COLO668 (cell line): Measurements from ENCODE around the gene SLC31A2.
"Not testable (repeated sequence)": the region's sequence is repeated elsewhere in the genome, so short reads cannot be mapped to it uniquely, and the experiment has no call there.

Source experiments
- DNase-seq: peaks from one replicate; lab custom pipeline; 2025; ENCODE audit not compliant: unreplicated experiment; lab: John Stamatoyannopoulos, UW

SLC31A2 gene

DNA sequence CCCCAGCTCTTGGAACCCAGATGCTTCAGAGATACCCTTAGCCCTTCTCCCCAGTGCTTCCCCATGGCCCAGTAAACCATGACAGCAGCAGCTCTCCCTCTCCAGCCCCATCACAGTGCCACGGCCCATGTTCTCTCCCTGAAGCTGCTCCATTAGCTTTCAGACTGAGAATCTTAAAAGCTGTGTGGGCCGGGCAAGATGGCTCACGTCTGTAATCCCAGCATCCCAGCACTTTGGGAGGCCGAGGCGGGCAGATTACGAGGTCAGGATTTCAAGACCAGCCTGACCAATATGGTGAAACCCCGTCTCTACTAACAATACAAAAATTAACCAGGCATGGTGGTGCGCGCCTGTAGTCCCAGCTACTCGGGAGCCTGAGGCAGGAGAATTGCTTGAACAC lies 1.2 kb upstream of the SLC31A2 start:
- DNase-seq: not testable (repeated sequence)

DNA sequence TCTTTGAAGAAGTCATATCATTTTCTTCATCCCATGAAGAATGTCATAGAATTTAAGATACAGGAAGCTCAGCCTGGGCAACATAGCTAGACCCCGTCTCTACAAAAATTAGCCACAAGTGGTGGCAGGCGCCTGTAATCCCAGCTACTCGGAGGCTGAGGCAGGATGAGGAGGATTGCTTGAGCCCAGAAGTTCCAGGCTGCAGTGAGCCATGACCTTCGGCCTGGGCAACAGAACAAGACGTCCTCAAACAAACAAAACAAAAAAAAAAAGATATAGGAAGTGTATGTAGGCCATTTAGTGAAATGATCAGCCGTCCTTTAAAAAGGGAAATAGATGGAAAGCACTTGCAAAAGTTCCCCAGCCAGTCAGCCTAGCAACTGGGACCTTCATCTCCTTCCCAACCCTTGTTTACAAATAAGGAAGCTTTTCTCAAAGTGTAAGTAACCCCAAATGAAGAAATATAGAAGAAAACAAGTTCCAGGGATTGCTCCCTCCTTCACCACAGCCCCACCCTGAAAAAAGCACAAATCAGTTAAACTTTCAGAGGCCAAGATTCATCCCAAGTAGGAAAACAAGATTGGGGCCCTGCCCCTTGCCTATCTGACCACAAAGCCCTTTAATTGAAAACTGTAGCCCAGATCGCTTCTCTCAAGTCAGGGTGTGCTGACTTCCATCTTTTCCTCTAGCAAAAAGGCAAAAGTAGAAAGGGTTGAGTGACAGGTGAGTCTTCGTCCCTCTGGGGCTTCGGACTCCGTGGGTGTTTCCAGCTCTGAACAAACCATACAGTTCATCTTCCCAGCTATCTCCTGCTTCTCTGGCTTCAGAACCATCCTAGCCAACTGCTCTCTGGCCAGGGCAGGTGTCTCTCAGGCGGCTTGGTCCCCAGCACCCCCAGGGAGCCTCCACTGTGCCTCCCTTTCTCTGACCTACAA lies 1.2 kb downstream of the SLC31A2 start:
- DNase-seq: no peak

DNA sequence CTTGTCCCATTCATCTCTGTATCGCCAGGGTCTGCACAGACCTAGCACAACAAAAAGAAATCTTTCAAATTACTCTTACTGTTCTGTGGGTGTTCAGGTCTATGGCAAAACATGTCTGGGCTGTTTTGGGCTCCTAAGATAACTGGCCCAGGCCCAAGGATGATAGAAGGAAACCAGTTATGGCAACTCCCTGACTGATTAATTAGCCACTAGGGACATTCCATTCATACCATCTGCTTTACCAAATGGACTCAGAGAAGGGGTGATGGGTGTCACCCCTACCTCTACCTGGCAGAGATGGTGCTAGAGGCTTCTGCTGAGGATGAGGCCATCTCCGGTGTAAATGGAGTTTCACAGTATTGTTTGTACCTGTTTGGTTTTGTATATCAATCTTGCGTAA lies 1.9 kb downstream of the SLC31A2 start:
- DNase-seq: no peak

DNA sequence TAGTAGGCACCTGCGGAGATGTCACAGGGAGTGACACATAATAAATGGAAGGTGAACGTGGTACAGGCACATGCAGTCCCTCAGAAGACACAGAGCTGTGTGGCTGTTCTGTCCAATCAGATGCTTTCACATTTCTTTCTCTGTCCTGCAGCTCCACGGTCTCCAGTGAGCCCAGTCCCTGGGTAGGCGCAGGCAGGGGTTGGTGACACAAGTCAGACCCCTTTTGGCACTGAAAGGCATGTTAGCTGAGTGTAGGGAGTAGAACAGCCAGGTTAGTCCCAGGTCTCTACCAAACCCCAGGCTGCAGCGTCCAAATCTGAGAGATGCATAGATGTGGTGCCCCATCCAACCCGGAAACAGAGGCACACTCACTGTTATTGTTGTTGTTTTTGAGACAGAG lies 2.8 kb downstream of the SLC31A2 start:
- no peak for DNase-seq

DNA sequence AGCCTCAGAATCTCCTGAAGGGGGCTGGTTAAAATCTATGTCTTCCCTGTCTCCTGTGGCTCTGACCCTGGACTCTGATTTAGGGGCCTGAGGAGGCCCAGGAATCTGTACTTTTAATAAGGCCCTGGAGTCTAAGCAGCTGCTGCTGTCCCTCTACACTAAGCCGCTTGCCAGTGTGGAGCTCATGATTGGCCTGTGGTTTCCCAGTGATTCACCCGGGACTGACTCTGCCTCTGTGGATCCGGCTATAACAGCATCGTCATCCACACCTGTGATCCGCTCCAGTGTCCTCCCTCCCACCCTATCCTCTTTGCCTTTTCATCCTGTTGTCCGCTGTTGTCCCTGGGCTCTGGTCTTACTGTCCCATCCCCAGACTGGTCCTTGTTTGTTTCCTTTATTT lies 3.7 kb downstream of the SLC31A2 start:
- DNase-seq: no peak

DNA sequence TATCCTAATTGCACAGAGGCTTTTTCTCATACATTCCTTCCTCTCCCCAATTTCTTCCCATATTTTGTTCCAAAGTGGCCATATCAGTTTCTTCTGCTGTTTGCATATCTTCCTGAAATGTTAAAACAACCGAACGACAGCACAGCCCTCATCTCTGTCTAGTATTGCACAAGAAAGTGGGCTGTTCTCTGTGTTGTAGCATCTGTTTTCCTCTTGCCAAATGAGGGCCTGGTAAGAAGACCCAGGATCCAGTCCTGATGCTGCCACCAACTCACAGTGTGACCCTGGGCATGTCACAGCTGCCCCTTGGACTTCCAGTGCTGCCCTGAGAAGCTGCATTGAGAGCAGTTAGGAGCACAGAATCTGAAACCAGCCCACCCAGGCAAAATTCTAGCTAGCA lies 4.1 kb downstream of the SLC31A2 start:
- DNase-seq: no peak

DNA sequence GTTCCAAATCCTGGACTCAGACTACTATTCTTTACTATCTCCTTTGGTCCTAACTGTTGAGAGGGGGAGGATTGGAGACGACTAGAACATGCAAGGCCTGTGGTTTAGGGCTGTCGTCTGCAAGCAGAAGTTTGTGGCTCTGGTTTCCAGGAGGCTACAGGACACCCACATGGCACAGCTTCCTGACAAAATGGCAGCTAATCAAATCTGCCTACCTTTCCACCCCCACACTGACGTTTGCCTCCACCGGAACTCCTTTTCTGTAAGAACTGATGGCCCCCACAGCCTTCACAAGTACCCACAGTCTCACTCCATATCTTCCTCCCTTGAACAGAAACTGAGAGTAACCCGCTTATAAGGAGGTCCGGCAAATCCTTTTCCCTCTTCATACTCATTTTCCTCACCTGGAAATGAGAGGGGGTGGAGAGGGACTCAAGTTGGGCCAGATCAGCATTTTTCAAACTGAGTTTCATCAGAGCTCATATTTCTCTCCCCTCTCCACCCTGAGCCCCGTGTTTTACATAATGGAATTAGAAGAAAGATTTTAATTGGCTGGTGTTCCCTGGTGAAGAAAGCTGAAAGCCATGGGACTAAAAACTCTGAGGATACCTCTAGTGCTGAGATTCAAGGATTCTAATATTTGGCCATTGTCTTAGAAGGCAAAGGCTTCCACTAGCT lies 5.2 kb downstream of the SLC31A2 start:
- DNase-seq: no peak

DNA sequence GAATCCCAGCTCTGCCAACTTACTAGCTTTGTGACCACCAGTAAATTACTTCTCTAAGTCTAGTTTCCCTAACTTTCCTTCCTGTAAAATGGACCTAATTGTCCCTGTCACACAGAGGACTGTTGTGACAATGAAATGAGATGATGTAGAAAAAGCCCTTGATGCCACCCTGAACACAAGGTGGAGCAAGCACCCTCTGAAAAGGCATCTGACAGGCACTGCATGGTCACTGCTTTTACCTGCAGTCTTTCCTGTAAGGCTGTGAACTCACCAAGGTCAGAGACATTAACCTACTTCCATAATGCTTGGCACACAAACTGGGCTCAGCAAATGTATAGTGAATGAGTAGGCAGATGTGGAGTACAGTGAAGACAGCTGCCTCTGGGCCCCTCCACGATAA lies 6.1 kb downstream of the SLC31A2 start:
- DNase-seq: no peak

DNA sequence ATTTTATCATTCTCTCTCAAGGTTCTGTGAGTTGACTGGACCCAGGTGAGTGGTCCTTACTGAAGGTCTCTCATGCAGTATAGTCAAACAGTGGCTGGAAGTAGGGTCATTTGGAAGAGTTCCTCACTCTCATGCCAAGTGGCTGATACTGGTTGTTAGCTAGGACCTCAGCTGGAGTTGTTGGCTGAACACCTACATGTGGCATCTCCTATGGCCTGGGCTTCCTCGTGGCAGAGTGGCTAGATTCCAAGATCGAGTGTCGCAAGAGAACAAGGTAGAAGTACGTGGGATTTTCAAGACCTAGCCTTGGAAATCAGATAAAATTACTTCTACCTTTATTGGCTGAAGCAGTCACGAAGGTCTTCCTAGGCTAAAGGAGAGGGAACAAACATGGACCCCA lies 7.6 kb downstream of the SLC31A2 start:
- no peak for DNase-seq

DNA sequence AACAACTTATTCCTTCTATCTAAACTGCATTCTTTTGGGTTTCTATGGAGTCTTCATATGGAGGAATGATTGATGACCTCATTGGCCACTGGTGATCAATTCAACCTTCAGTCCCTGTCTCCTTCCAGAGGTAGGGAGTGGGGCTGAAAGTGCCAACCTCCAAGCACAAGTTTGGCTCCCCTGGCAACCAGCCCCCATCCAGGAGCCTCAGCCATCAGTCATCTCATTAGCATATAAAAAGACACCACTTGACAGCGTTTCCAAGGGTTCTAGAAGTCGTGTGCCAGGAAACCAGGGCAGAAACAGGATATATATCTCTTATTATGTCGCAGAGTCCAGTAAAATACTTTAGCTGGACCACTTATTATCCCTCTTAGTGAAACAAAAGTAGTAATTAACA lies 9.8 kb downstream of the SLC31A2 start:
- DNase-seq: no peak

DNA sequence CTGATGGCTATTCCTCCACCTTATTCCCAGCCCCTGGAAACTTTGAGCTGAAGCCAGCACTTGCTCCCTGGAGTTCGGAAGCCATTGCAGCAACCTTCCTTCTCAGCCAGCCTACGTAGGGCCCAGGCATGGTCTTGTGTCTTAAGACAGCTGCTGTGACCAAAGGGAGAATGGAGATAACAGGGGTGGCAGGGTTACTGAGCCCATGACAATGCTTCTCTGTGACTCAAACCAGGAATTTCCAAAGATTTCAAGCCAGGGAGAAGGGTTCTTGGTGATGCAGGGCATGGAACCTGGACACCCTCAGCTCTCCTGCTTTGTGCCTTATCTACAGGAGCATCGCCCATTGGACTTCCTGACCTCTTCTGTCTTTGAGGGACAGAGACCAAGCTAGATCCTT lies 12.2 kb downstream of the SLC31A2 start:
- no peak for DNase-seq

DNA sequence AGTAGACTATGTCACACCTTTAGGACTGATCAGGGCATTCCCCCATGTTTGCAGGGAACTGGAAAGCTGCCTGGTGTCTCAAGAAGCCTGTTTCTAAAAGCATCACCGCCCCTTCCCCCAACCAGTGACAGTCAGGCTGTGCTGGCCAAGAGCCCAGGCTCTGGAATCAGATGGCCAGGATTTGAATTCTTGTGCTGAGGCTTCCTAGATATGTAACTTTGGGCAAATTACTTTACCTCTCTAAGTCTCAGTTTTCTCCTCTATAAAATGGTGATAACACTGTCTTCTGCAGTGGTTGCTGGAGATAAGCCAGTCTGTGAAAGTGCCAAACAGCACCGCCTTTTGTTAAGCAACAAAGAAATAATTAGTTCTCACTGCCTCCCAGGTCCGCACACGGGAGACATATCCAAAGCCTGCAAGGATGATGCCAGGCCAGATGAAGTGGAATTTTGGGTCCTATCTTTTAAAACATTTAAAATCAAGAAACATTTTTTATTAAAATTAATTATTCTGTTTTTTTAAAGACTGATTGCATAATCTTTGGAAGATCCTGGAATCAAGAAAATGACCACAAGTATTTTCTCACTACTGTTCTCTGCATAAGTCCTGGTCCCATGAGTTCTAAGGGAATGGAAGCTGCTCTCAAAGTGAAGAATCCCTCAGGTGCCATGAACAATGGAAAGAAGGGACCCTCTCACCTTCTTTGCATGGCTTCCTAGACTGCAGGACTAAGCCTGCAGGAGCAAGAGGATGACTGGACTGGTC lies 13.9 kb downstream of the SLC31A2 start:
- no peak for DNase-seq

DNA sequence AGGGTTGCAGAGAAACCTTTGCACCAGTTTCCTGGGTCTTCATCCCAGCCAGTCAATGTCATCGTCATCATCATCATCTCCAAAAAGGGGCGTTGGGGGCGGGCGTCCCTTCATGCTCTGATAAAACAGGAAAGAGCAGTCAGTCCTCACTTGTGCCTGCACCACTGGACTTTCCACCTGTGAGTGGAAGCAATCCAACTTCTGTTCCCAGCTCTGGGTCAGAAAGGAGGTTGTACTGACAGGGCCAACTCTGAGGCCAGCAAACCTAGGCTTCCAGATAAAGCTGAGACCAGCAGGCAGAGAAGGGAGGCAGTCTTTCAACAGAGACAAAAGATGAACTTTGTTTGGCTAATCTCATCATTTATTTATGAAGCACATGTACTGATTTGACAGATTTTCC lies 15.2 kb downstream of the SLC31A2 start:
- no peak for DNase-seq

DNA sequence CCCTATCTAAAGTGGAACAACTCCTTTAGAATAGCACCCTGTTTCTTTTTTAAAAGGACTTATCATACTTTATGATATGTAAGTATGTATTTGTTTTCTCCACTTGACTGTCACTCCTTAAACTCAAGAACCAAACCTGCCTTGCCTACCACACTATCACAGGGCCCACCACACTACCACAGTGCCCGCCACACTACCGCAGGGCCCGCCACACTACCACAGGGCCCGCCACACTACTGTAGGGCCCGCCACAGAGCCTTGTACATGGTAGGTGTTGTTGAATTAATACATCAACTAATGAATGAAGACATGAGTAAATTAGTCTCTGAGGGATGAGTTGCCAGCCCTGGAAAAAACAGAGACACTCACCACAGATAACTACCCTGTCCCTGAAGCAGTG lies 18.0 kb downstream of the SLC31A2 start:
- DNase-seq: no peak

DNA sequence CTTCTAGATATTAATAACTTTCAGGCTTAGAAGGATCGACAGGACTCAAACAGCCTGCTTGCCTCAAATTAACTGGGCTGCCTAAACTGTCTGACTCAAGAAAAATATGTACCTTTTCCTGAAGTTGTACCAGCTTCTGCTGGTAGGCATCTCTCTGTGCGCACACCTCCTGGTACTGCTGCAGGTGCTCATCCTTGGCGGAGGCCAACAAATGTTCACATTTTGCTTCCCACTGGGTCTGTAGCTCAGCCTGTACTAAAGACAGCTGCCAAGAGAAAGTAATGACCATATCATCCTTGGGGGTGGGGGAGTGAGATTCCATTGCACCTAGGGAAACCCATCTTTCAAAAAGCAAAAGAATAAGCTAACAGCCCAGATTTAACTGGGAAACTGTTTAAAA lies 22.5 kb downstream of the SLC31A2 start:
- no peak for DNase-seq

DNA sequence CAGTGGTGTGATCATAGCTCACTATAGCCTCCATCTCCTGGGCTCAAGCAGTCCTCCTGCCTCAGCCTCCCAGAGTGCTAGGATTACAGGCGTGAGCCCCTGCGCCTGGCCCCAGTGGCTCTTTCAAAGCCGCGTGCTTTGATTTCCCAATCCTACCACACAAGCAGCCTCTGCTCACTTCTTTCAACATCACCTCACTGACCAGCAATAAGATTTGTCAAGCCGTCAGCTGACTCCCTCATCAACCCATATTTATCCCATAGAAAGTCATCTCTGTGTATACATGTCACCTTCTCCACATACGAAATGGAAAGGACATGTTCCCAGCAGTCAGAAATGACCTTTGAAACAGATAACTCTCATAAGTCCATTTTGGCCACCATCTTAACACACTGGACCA lies 26.0 kb downstream of the SLC31A2 start:
- no peak for DNase-seq

DNA sequence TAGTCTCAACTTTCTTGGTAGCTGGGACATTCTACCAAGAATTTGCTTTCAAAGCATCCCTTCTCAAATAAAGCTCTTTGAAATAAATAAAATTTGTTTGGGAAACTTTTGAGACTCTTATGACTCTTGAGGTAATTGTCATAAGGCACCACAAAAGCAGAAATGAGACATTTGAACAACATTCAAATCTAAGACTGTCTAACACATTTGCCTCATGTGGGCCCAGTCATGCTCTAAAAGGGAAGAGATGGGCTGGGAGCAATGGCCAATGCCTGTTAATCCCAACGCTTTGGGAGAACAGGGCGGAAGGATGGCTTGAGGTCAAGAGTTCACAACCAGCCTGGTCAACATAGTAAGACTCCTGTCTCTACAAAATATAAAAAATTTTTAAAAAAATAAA lies 26.4 kb downstream of the SLC31A2 start:
- DNase-seq: no peak

DNA sequence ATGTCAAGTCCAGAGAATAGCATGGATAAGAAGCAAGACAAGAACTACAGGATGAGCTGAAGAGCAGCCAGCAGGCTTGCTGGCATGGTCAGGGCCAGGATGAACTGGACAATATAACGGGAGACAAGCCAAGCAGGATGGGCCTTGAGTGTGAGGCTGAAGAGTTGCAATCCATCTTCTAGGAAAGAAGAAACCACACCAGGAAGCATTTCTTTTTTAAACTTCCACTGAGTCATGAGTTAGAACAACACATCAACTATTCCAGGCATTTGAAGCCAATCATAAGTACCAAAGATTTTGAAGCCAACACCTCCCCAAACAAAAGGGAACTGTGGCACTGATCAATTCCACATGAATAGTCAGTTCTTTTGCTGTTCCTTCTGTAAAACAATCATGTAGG lies 27.3 kb downstream of the SLC31A2 start:
- DNase-seq: no peak

DNA sequence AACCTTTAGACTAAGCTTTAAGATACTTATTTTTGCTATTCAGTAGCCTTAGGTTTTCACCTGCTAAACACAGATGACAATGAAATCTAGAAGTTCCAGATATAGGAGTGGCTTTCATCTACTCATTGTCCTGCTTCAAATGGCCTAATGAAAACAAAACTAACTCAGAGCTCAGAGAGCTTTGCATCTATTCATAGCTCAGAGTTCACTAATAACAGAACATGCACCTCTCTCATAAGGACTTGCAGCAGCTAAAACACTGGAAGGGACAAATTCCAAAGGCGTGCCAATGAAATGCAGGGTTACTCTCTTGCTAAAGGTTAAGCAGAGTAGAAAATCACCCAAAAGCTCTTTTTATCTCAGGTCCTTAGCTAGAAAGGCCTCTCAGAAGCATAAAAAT lies 29.0 kb downstream of the SLC31A2 start:
- DNase-seq: no peak

DNA sequence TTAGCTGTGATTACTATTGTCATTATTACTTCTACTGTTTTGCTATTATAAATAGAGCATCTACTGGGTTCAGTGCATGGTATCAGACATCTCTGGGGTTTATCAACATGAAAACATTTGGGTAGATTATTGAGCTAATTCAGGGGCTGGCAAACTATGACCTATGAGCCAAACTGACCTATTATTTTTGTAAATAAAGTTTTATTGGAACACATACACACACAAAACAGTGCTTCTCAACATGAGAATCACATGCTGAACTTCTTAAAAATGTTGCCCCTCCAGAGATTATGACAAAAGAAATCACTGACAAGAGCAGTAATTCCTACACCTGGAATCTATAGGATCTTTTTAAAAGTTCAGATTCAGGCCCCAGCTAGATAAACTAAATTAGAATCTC lies 30.4 kb downstream of the SLC31A2 start:
- DNase-seq: no peak

DNA sequence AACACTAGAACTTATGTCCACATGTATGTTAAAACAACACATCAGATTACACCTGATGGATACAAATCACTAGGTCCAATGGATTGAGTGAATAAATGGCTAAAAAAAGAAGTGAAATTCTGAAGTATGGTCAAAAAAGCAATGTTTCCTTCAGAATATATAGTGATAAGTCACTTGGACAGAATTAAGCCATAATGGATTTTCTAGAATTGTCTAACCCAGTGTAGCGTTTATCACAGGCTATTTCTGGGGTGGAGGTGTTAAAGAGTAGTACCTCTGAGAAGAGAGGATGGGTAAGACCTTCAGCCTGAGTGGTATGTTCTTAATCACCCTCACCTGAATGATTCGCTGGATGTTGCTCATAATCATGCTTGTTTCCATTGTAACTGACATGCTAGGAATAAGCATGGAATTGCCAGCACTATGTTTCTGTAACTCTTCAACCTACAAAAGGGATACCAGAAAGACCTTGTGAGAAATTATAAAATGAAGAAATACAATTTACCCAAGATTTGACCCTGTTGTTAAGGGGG lies 33.2 kb downstream of the SLC31A2 start:
- DNase-seq: no peak

DNA sequence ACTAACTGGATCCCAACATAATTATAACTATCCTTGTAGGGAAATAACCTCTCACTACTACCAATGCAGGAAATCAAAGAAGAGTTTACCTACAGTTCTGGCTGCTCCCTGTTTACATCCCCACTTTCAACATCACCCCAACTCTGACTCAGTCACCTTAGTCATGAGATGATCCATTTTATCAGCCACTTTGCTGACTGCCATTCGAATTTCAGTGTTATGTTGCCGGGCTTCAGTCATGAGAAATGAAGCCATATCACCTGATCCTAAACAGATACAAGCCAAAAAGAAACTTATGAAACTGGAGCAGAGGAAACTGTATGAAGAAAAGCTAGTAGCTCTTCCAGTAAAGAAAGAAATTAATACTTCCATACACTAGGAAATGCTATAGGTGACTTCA lies 33.7 kb downstream of the SLC31A2 start:
- no peak for DNase-seq
